ENCODE measurements around the gene IFNGR1. TPM values are rescaled to one million over a fixed set of nuclear protein-coding genes. Genes with fewer than 3 reads are reported as not detected.

The IFNGR1 gene
- total RNA-seq, 1 experiment from 2014 or later: 58.4 TPM

- CTCF ChIA-PET: interaction anchor here (0.6 to 1.1 kb wide), 2 partner anchors 49 to 172 kb away, joined by 3 read pairs; no protein-coding TSS in a partner anchor
- H3K27me3 Mint-ChIP-seq (ENCODE audit: insufficient read depth, unreplicated experiment): no peaks in the 10 kb centered on the region
- peaks cover 5% of the 10 kb centered on the region for H3K9me3 Mint-ChIP-seq (ENCODE audit: unreplicated experiment)
- POLR2A ChIA-PET: interaction anchor here (0.8 to 1.5 kb wide), 2 partner anchors 24 to 48 kb away, joined by 3 to 5 read pairs; no protein-coding TSS in a partner anchor
- TF ChIP-seq CTCF (IDR thresholded peaks at IDR 0.05; ENCODE audit: unreplicated experiment): no peak
- no peak overlapping the region for H3K4me3 Mint-ChIP-seq (ENCODE audit: unreplicated experiment)
- H3K4me1 Mint-ChIP-seq (ENCODE audit: insufficient read depth, unreplicated experiment): peaks cover 43% of the 10 kb centered on the region
- intact Hi-C loops (cut with micrococcal nuclease): no loop called here
- no peaks in the 10 kb centered on the region for H3K36me3 Mint-ChIP-seq (ENCODE audit: insufficient read depth, unreplicated experiment)
- H3K27ac Mint-ChIP-seq (ENCODE audit: low read depth, unreplicated experiment): no peak overlapping the region
- no TSS peak for BruUV-seq (replicated peaks)
- no peak for DNase-seq (ENCODE audit: unreplicated experiment)
These were observed 46.5 kb upstream of the IFNGR1 start for GRCh38 chr6:137265561-137266308.

DNA sequence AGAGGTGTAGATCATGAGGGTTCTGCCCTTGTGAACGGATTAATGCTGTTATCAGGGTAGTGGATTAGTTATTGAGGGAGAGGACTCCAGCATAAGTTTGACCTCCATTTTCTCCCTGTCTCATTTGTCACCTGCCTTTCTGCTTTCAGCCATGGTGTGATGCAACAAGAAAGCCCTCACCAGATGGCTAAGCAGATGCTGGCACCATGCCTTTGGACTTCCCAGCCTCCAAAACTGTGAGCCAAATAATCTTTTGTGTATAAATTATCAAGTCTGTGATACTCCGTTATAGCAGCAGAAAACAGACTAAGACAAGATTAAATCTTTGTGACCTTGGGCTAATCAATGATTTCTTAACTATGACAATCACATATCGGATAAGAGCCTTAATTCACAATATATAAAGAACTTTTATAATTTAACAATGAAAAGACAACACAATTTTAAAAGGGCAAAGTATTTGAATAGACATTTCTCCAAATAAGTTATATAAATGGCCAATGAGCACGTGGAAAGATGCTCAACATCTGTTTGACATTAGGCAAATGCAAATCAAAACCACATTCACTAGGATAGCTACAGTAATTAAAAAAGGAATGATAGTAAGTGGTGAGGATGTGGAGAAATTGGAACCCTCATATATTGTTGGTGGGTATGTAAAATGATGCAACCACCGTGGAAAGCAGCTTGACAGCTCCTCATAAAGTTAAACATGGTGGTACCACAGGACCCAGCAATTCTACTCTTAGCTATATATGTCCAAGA lies 45.3 kb upstream of the IFNGR1 start:
- Mint-ChIP-seq H3K27me3 (ENCODE audit: insufficient read depth, unreplicated experiment) (no peaks in the 10 kb centered on the region), H3K4me3 (ENCODE audit: unreplicated experiment) (no peak overlapping the region), H3K9me3 (ENCODE audit: unreplicated experiment) (peaks cover 5% of the 10 kb centered on the region), H3K36me3 (ENCODE audit: insufficient read depth, unreplicated experiment) (no peaks in the 10 kb centered on the region), H3K4me1 (ENCODE audit: insufficient read depth, unreplicated experiment) (peaks cover 48% of the 10 kb centered on the region), H3K27ac (ENCODE audit: low read depth, unreplicated experiment) (no peak overlapping the region)
- intact Hi-C loops (cut with micrococcal nuclease): loop anchor here (5.0 kb wide), 1 partner anchor 47 kb away; the partner anchor contains the start of gene IFNGR1
- peak; percentile 32 for DNase-seq (ENCODE audit: unreplicated experiment)
- BruUV-seq (replicated peaks): no TSS peak
- ChIA-PET CTCF (no interaction called here), POLR2A (interaction anchor here (0.6 to 1.8 kb wide), 4 partner anchors 14 to 48 kb away, joined by 4 to 9 read pairs (median 4); no protein-coding TSS in a partner anchor)
- TF ChIP-seq CTCF (IDR thresholded peaks at IDR 0.05; ENCODE audit: unreplicated experiment): no peak

DNA sequence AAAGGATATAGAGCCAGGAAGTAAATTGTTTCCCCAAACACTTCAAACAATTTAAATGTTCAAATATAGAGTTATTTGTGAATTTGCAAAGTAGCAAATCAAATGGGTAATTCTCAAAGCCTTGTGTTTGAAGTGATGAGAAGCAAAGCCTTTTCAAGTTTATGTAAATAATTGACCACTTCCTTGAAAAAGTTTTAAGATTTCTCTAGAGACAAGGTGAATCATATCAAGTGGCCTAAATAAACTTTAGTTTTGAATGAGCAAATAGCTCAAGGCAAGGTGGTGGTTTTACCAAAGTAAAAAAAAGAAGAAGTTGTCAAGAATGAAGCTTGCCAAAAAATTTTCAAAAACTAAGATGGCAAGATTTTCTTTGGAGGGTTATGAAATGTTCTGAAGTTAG lies 42.6 kb upstream of the IFNGR1 start:
- DNase-seq (ENCODE audit: unreplicated experiment): peak; percentile 79
- peaks cover 40% of the 10 kb centered on the region for H3K4me1 Mint-ChIP-seq (ENCODE audit: insufficient read depth, unreplicated experiment)
- POLR2A ChIA-PET: interaction anchor here (0.7 to 4.6 kb wide), 15 partner anchors 9 to 606 kb away, joined by 3 to 87 read pairs (median 4); partner anchors contain the start of gene IFNGR1
- no TSS peak for BruUV-seq (replicated peaks)
- intact Hi-C loops (cut with micrococcal nuclease): loop anchor here (5.0 kb wide), 1 partner anchor 44 kb away; the partner anchor contains the start of gene IFNGR1
- H3K9me3 Mint-ChIP-seq (ENCODE audit: unreplicated experiment): peaks cover 5% of the 10 kb centered on the region
- no peaks in the 10 kb centered on the region for H3K27me3 Mint-ChIP-seq (ENCODE audit: insufficient read depth, unreplicated experiment)
- TF ChIP-seq CTCF (IDR thresholded peaks at IDR 0.05; ENCODE audit: unreplicated experiment): no peak
- CTCF ChIA-PET: interaction anchor here (1.0 to 1.1 kb wide), 2 partner anchors 17 to 21 kb away, joined by 3 to 4 read pairs; no protein-coding TSS in a partner anchor
- H3K36me3 Mint-ChIP-seq (ENCODE audit: insufficient read depth, unreplicated experiment): no peaks in the 10 kb centered on the region
- H3K4me3 Mint-ChIP-seq (ENCODE audit: unreplicated experiment): peak overlapping the region; percentile 65
- H3K27ac Mint-ChIP-seq (ENCODE audit: low read depth, unreplicated experiment): peak overlapping the region; percentile 84

- Mint-ChIP-seq H3K9me3 (ENCODE audit: unreplicated experiment) (peaks cover 6% of the 10 kb centered on the region), H3K4me1 (ENCODE audit: insufficient read depth, unreplicated experiment) (peaks cover 40% of the 10 kb centered on the region), H3K4me3 (ENCODE audit: unreplicated experiment) (peak overlapping the region; percentile 65), H3K36me3 (ENCODE audit: insufficient read depth, unreplicated experiment) (no peaks in the 10 kb centered on the region), H3K27me3 (ENCODE audit: insufficient read depth, unreplicated experiment) (no peaks in the 10 kb centered on the region), H3K27ac (ENCODE audit: low read depth, unreplicated experiment) (peak overlapping the region; percentile 84)
- POLR2A ChIA-PET: interaction anchor here (0.9 to 4.6 kb wide), 12 partner anchors 9 to 167 kb away, joined by 3 to 87 read pairs (median 8); partner anchors contain the start of gene IFNGR1
- TF ChIP-seq CTCF (IDR thresholded peaks at IDR 0.05; ENCODE audit: unreplicated experiment): no peak
- BruUV-seq (replicated peaks): no TSS peak
- DNase-seq (ENCODE audit: unreplicated experiment): peak; percentile 69
- CTCF ChIA-PET: interaction anchor here (1.0 to 1.1 kb wide), 2 partner anchors 17 to 21 kb away, joined by 3 to 4 read pairs; no protein-coding TSS in a partner anchor
- intact Hi-C loops (cut with micrococcal nuclease): loop anchor here (5.0 kb wide), 1 partner anchor 44 kb away; the partner anchor contains the start of gene IFNGR1
These were observed 42.2 kb upstream of the IFNGR1 start for GRCh38 chr6:137261361-137261760.
